ENCODE measurements around the gene SLC44A3.

DNA sequence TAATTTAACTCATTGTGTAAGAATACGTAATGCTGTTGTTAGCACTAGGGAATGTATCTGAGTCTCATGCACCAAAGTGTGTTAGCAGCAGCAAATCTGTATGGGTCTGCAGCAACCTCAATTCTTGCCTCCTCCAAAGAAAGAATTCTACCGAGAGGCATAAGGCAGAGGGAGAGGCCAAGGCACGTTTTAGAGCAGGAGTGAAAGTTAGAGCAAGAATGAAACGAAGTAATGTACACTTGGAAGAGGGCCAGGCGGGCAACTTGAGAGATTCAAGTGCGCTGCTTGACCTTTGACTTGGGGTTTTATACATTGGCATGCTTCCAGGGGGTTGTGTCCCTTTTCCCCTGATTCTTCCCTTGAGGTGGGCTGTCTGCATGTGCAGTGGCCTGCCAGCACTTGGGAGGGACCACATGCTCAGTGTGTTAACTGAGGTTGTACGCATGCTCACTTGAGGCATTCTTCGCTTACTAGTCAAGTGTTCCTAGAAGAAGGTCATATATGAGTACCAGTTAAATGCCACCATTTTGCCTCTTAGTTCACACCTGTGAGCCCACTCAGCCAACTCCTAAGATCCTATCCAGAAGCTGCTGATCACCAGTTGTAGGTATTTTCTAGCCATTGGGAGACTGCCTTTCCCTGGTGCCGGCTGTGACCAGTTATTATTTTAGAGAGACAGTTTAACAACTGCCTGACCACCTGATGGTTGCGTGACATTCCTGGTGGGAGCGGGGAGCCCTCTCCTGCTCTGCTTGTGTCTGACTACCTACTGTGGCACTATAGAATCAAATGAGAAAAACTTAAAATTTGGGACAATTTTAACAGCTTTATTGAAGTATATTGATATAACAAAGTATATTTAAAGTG is 109.4 kb downstream of the SLC44A3 start:
- TF ChIP-seq CTCF (IDR thresholded peaks at IDR 0.05; ENCODE audit: low read depth, low read length) (no peak), MYC (IDR thresholded peaks at IDR 0.05; ENCODE audit: low read depth, low read length) (no peak)
- TF ChIP-seq, protein P1, sequence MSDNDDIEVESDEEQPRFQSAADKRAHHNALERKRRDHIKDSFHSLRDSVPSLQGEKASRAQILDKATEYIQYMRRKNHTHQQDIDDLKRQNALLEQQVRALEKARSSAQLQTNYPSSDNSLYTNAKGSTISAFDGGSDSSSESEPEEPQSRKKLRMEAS (IDR thresholded peaks at IDR 0.05; ENCODE audit: low read depth, low read length): no peak
